Measurements from ENCODE around the gene FOXB2.
A peak's percentile ranks its signal among the peaks of the same experiment; 100 is the strongest.

DNA sequence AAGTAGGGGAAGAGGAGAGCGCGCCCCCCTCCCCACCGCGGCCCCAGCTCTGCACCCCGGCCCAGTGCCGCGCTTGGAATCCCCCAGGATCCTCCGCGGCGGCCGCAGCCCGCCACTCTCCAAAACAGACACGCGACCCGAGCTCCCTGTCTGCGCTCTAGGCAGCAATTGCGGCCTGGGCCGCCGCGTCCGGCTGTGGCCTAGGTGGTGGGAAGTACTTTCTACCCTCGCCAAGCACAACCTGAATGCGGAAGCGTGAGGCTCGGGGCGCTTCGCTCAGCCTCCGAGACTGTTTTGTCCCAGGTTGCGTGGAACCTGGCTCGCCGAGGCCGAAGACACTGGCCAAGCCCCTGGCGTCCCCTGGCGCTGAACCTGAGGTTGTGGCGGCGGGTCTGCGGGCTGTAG lies 3.3 kb upstream of the FOXB2 start:
- TF ChIP-seq CTCF (IDR thresholded peaks at IDR 0.05): peak; percentile 24
- peak; percentile 72 for TF ChIP-seq EZH2 (IDR thresholded peaks at IDR 0.05)
- peak; percentile 91 for TF ChIP-seq EZH2phosphoT487 (IDR thresholded peaks at IDR 0.05)
